GM19395 (cell line): Measurements from ENCODE around the gene PYDC2.
"Not testable (repeated sequence)": the region's sequence is repeated elsewhere in the genome, so short reads cannot be mapped to it uniquely, and the experiment has no call there.

Source experiments
- ATAC-seq: cut with Tn5 transposase; IDR thresholded peaks from one replicate; pipeline ENCODE4 v1.9.1; 2021; ENCODE audit warnings: mild to moderate bottlenecking, moderate library complexity; ENCODE audit not compliant: unreplicated experiment

The PYDC2 gene

GRCh38 chr3:191460360-191460759, 603 bp upstream of the PYDC2 start:
- no peak for ATAC-seq

- ATAC-seq: no peak
Measured at GRCh38 chr3:191470080-191470479, 9.1 kb downstream of the PYDC2 start.

- no peak for ATAC-seq
Measured at GRCh38 chr3:191470545-191470944, 9.6 kb downstream of the PYDC2 start.

GRCh38 chr3:191473661-191474198, 12.8 kb downstream of the PYDC2 start:
- no peak for ATAC-seq

GRCh38 chr3:191476066-191476772, 15.3 kb downstream of the PYDC2 start:
- no peak for ATAC-seq

- not testable (repeated sequence) for ATAC-seq
Measured at GRCh38 chr3:191483994-191484393, 23.0 kb downstream of the PYDC2 start.

- ATAC-seq: no peak
Measured at GRCh38 chr3:191484461-191484860, 23.5 kb downstream of the PYDC2 start.

- ATAC-seq: no peak
Measured at GRCh38 chr3:191492601-191493000, 31.6 kb downstream of the PYDC2 start.

- ATAC-seq: no peak
Measured at GRCh38 chr3:191493336-191493735, 32.4 kb downstream of the PYDC2 start.

GRCh38 chr3:191499307-191500080, 38.5 kb downstream of the PYDC2 start:
- ATAC-seq: no peak

- no peak for ATAC-seq
Measured at GRCh38 chr3:191500892-191501291, 39.9 kb downstream of the PYDC2 start.

- no peak for ATAC-seq
Measured at GRCh38 chr3:191502583-191502982, 41.6 kb downstream of the PYDC2 start.

GRCh38 chr3:191509078-191509477, 48.1 kb downstream of the PYDC2 start:
- ATAC-seq: no peak
